HG03159 (cell line): ENCODE results near the gene ZHX3.
A peak's percentile ranks its signal among the peaks of the same experiment; 100 is the strongest.
"Not testable (repeated sequence)": the region's sequence is repeated elsewhere in the genome, so short reads cannot be mapped to it uniquely, and the experiment has no call there.

Experiments used
- ATAC-seq: cut with Tn5 transposase; IDR thresholded peaks from one replicate; pipeline ENCODE4 v1.9.1; 2021; ENCODE audit warnings: mild to moderate bottlenecking, moderate library complexity; ENCODE audit not compliant: unreplicated experiment

Gene ZHX3

GRCh38 chr20:41261260-41261659, 56.3 kb downstream of the ZHX3 start:
- ATAC-seq = no peak

GRCh38 chr20:41260734-41261220, 56.8 kb downstream of the ZHX3 start:
- no peak for ATAC-seq

- ATAC-seq = no peak
Observed at GRCh38 chr20:41259309-41259708, 58.2 kb downstream of the ZHX3 start.

GRCh38 chr20:41258474-41258873, 59.1 kb downstream of the ZHX3 start:
- ATAC-seq = no peak

GRCh38 chr20:41256516-41256915, 61.0 kb downstream of the ZHX3 start:
- no peak for ATAC-seq

GRCh38 chr20:41255655-41256054, 61.9 kb downstream of the ZHX3 start:
- ATAC-seq = no peak

- ATAC-seq = peak; percentile 72
Observed at GRCh38 chr20:41249411-41250281, 67.9 kb downstream of the ZHX3 start.

- no peak for ATAC-seq
Observed at GRCh38 chr20:41248368-41249024, 69.0 kb downstream of the ZHX3 start.

- ATAC-seq = no peak
Observed at GRCh38 chr20:41247523-41248367, 69.8 kb downstream of the ZHX3 start.

- no peak for ATAC-seq
Observed at GRCh38 chr20:41245086-41245707, 72.3 kb downstream of the ZHX3 start.

- ATAC-seq = no peak
Observed at GRCh38 chr20:41242807-41243206, 74.7 kb downstream of the ZHX3 start.

GRCh38 chr20:41242352-41242751, 75.2 kb downstream of the ZHX3 start:
- ATAC-seq = no peak

GRCh38 chr20:41237233-41237632, 80.3 kb downstream of the ZHX3 start:
- not testable (repeated sequence) for ATAC-seq

GRCh38 chr20:41236818-41237217, 80.7 kb downstream of the ZHX3 start:
- not testable (repeated sequence) for ATAC-seq

- ATAC-seq = no peak
Observed at GRCh38 chr20:41234546-41234945, 83.0 kb downstream of the ZHX3 start.

- ATAC-seq = no peak
Observed at GRCh38 chr20:41234041-41234440, 83.5 kb downstream of the ZHX3 start.

- no peak for ATAC-seq
Observed at GRCh38 chr20:41232973-41233926, 84.3 kb downstream of the ZHX3 start.

- no peak for ATAC-seq
Observed at GRCh38 chr20:41231136-41231535, 86.4 kb downstream of the ZHX3 start.

- no peak for ATAC-seq
Observed at GRCh38 chr20:41230136-41230535, 87.4 kb downstream of the ZHX3 start.

GRCh38 chr20:41229259-41229658, 88.3 kb downstream of the ZHX3 start:
- no peak for ATAC-seq
